Central memory CD8-positive, alpha-beta T cell (primary cell): ENCODE results near the gene AMBRA1.
A peak's percentile ranks its signal among the peaks of the same experiment; 100 is the strongest.
"Not testable (repeated sequence)": the region's sequence is repeated elsewhere in the genome, so short reads cannot be mapped to it uniquely, and the experiment has no call there.

Experiments
- ATAC-seq: fragments of 150-1000 bp; cut with Tn5 transposase; replicated peaks from 2 replicates; pipeline ENCODE4 v1.10.0; 2022; ENCODE audit warnings: mild to moderate bottlenecking, moderate FRiP score, moderate number of reproducible peaks; ENCODE audit not compliant: poor library complexity, severe bottlenecking; ENCODE audit errors: extremely low read depth
- DNase-seq, 2 donors: peaks; one replicate each; pipeline ENCODE4 v3.0.0; 2021; ENCODE audit warnings: low spot score in 2 of 2
- H3K27ac Mint-ChIP-seq: one replicate; pipeline ENCODE4 v1.8.0; 2022; ENCODE audit warnings: low read depth, mild to moderate bottlenecking, moderate library complexity, mixed read lengths
- H3K27me3 Mint-ChIP-seq: one replicate; pipeline ENCODE4 v1.8.0; 2022; ENCODE audit warnings: mixed read lengths
- H3K36me3 Mint-ChIP-seq: one replicate; pipeline ENCODE4 v1.8.0; 2022; ENCODE audit warnings: mild to moderate bottlenecking, moderate library complexity, mixed read lengths; ENCODE audit not compliant: insufficient read depth
- H3K4me1 Mint-ChIP-seq: one replicate; pipeline ENCODE4 v1.8.0; 2022; ENCODE audit warnings: mixed read lengths
- H3K4me3 Mint-ChIP-seq: one replicate; pipeline ENCODE4 v1.8.0; 2022; ENCODE audit warnings: mild to moderate bottlenecking, moderate library complexity, mixed read lengths
- H3K9me3 Mint-ChIP-seq: one replicate; pipeline ENCODE4 v1.8.0; 2022; ENCODE audit warnings: mixed read lengths

The AMBRA1 gene

GRCh38 chr11:46382646-46383403, 211.0 kb downstream of the AMBRA1 start:
- Mint-ChIP-seq H3K4me3 (peak overlapping the region; percentile 41), H3K27me3 (peaks cover 42% of the 10 kb centered on the region), H3K27ac (no peak overlapping the region), H3K36me3 (peaks cover 20% of the 10 kb centered on the region), H3K4me1 (peaks cover 20% of the 10 kb centered on the region), H3K9me3 (no peaks in the 10 kb centered on the region)
- DNase-seq: no peak
- ATAC-seq: no peak

GRCh38 chr11:46381819-46382645, 211.8 kb downstream of the AMBRA1 start:
- peaks cover 13% of the 10 kb centered on the region for H3K4me1 Mint-ChIP-seq
- peak overlapping the region; percentile 69 for H3K4me3 Mint-ChIP-seq
- H3K27me3 Mint-ChIP-seq: peaks cover 34% of the 10 kb centered on the region
- no peaks in the 10 kb centered on the region for H3K9me3 Mint-ChIP-seq
- ATAC-seq (no peak), DNase-seq (no peak)
- H3K27ac Mint-ChIP-seq: no peak overlapping the region
- peaks cover 27% of the 10 kb centered on the region for H3K36me3 Mint-ChIP-seq

GRCh38 chr11:46381048-46381818, 212.6 kb downstream of the AMBRA1 start, which contains the start of gene MDK:
MDK (plus strand) TSS chr11:46381669; CDS start chr11:46382058, 389 bp downstream.
- Mint-ChIP-seq H3K27ac (peak within 1 kb of the TSS; percentile 81), H3K36me3 (peaks cover 34% of the 10 kb centered on the region), H3K9me3 (no peaks in the 10 kb centered on the region)

GRCh38 chr11:46380340-46381047, 213.3 kb downstream of the AMBRA1 start:
- ATAC-seq: peak; percentile 41
- H3K4me3 Mint-ChIP-seq: peak overlapping the region; percentile 76
- H3K27ac Mint-ChIP-seq: peak overlapping the region; percentile 81
- H3K4me1 Mint-ChIP-seq: peaks cover 13% of the 10 kb centered on the region
- H3K27me3 Mint-ChIP-seq: peaks cover 18% of the 10 kb centered on the region
- DNase-seq: no peak
- no peaks in the 10 kb centered on the region for H3K9me3 Mint-ChIP-seq
- peaks cover 40% of the 10 kb centered on the region for H3K36me3 Mint-ChIP-seq

More at GRCh38 chr11:46381048-46381818, 212.6 kb downstream of the AMBRA1 start, which contains the start of gene MDK:
- no peak for DNase-seq
- peak; percentile 10 for ATAC-seq
- peak within 1 kb of the TSS; percentile 76 for H3K4me3 Mint-ChIP-seq
- H3K27me3 Mint-ChIP-seq: peaks cover 26% of the 10 kb centered on the region
- H3K4me1 Mint-ChIP-seq: peaks cover 13% of the 10 kb centered on the region

GRCh38 chr11:46379482-46380293, 214.1 kb downstream of the AMBRA1 start:
- H3K4me3 Mint-ChIP-seq: peak overlapping the region; percentile 76
- ATAC-seq, DNase-seq: not testable (repeated sequence)

GRCh38 chr11:46378811-46379481, 214.9 kb downstream of the AMBRA1 start:
- peaks cover 13% of the 10 kb centered on the region for H3K4me1 Mint-ChIP-seq

More at GRCh38 chr11:46379482-46380293, 214.1 kb downstream of the AMBRA1 start:
- H3K36me3 Mint-ChIP-seq: peaks cover 48% of the 10 kb centered on the region
- peak overlapping the region; percentile 81 for H3K27ac Mint-ChIP-seq
- peaks cover 10% of the 10 kb centered on the region for H3K27me3 Mint-ChIP-seq
- H3K9me3 Mint-ChIP-seq: not testable (repeated sequence)
- peaks cover 13% of the 10 kb centered on the region for H3K4me1 Mint-ChIP-seq

GRCh38 chr11:46378296-46378695, 215.5 kb downstream of the AMBRA1 start:
- Mint-ChIP-seq H3K4me3 (peak overlapping the region; percentile 20), H3K27me3 (peaks cover 7% of the 10 kb centered on the region), H3K9me3 (no peaks in the 10 kb centered on the region)

More at GRCh38 chr11:46378811-46379481, 214.9 kb downstream of the AMBRA1 start:
- no peak for DNase-seq
- H3K9me3 Mint-ChIP-seq: no peaks in the 10 kb centered on the region
- H3K27ac Mint-ChIP-seq: peak overlapping the region; percentile 16
- H3K27me3 Mint-ChIP-seq: peaks cover 7% of the 10 kb centered on the region
- H3K36me3 Mint-ChIP-seq: peaks cover 52% of the 10 kb centered on the region
- ATAC-seq: peak; percentile 10
- H3K4me3 Mint-ChIP-seq: peak overlapping the region; percentile 54

GRCh38 chr11:46377831-46378230, 216.0 kb downstream of the AMBRA1 start:
- H3K4me3 Mint-ChIP-seq: no peak overlapping the region

More at GRCh38 chr11:46378296-46378695, 215.5 kb downstream of the AMBRA1 start:
- peaks cover 13% of the 10 kb centered on the region for H3K4me1 Mint-ChIP-seq
- no peak for DNase-seq
- peaks cover 55% of the 10 kb centered on the region for H3K36me3 Mint-ChIP-seq
- no peak for ATAC-seq
- H3K27ac Mint-ChIP-seq: no peak overlapping the region

GRCh38 chr11:46377290-46377689, 216.5 kb downstream of the AMBRA1 start:
- peaks cover 12% of the 10 kb centered on the region for H3K4me1 Mint-ChIP-seq
- H3K9me3 Mint-ChIP-seq: no peaks in the 10 kb centered on the region
- peaks cover 60% of the 10 kb centered on the region for H3K36me3 Mint-ChIP-seq
- peaks cover 5% of the 10 kb centered on the region for H3K27me3 Mint-ChIP-seq
- ATAC-seq: no peak
- no peak overlapping the region for H3K4me3 Mint-ChIP-seq
- no peak overlapping the region for H3K27ac Mint-ChIP-seq
- no peak for DNase-seq

More at GRCh38 chr11:46377831-46378230, 216.0 kb downstream of the AMBRA1 start:
- Mint-ChIP-seq H3K36me3 (peaks cover 58% of the 10 kb centered on the region), H3K4me1 (peaks cover 13% of the 10 kb centered on the region), H3K27ac (no peak overlapping the region), H3K27me3 (peaks cover 7% of the 10 kb centered on the region), H3K9me3 (no peaks in the 10 kb centered on the region)
- DNase-seq: no peak
- no peak for ATAC-seq

- ATAC-seq (no peak), DNase-seq (no peak)
- peaks cover 60% of the 10 kb centered on the region for H3K36me3 Mint-ChIP-seq
- no peaks in the 10 kb centered on the region for H3K27me3 Mint-ChIP-seq
- peaks cover 7% of the 10 kb centered on the region for H3K4me1 Mint-ChIP-seq
- H3K4me3 Mint-ChIP-seq: no peak overlapping the region
- H3K9me3 Mint-ChIP-seq: no peaks in the 10 kb centered on the region
- H3K27ac Mint-ChIP-seq: no peak overlapping the region
Observed at GRCh38 chr11:46376258-46377050, 217.4 kb downstream of the AMBRA1 start.
